ENCODE measurements around the gene BRMS1.
"Not testable (repeated sequence)": the region's sequence is repeated elsewhere in the genome, so short reads cannot be mapped to it uniquely, and the experiment has no call there.

Gene BRMS1

DNA sequence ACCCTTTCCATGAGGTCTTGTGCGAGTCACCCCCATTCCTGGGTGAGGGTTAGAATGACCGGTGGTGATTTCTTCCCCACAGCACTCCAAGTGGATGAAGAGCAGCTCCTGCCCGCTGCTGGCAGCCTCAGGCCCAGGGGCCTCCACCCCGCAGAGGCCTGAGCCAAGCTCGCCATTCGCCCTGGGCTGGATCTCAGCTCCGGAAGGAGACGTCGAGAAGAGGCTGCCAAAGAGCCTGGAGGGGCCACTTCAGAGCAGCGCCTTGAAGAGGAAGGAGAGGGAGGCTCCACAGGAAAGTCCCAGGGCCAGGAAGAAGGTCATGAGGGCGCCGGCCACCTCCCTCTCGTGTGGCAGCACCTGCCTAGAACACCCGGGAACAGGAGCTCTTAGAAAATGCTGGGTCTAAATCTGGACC is 18.3 kb upstream of the BRMS1 start:
- DNase-seq (ENCODE audit: low read depth): no peak

DNA sequence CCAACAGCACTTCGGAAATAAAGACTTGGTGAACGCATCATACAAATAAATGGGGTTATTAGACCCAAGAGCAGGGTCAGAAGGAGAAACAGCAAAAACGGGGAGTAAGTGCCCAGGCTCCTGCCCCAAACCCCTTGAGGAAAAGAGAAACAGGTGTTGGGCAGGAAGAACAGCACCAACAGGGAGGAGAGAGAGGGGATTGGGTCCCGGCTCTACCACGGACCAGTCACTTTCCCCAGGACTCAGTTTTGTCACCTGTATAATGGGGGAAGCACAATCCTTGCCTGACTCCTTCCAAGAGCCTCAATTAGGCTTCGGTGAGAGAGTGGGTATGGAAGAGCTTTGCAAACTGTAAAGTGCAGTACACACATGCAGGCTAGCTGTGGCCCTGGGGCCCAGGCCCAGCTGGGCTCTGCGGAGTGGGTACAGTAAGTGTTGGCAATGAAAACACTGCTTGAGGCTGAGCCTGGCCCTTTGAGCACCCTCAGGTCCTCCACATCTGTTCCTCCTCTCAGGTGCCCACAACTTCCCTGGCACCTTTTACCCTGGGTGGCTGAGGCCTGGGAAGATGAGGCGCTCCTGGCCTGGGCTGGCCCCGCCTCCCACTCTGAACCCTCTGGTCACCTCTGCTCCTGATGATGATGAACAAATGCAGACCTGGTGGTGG is 17.7 kb upstream of the BRMS1 start:
- no peak for DNase-seq (ENCODE audit: low read depth)

- no peak for DNase-seq (ENCODE audit: low read depth)
Measured at GRCh38 chr11:66361502-66361941, 16.6 kb upstream of the BRMS1 start.

- no peak for DNase-seq (ENCODE audit: low read depth)
Measured at GRCh38 chr11:66360406-66361073, 15.6 kb upstream of the BRMS1 start.

GRCh38 chr11:66359662-66360087 is 14.8 kb upstream of the BRMS1 start:
- DNase-seq (ENCODE audit: low read depth): no peak

DNA sequence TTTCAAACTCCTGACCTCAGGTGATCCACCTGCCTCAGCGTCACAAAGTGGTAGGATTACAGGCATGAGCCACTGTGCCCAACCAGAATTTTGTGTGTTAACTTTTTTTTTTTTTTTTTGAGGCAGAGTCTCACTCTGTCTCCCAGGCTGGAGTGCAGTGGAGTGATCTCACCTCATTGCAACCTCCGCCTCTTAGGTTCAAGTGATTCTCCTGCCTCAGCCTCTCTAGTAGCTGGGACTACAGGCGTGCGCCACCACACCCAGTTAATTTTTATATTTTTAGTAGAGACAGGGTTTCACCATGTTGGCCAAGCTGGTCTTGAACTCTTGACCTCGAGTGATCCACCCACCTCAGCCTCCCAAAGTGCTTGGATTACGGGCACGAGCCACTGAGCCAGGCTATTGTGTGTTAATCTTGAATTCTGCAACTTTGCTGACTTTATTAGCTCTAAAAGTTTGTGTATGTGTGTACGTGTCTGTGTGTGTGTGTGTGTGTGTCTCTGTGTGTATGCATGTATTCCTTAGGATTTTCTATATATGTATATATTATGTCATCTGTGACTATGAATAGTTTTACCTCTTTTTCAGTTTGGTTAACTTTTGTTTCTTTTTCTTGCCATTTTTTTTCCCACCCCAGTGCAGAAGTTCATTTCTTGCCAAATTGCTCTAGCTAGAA is 5.8 kb upstream of the BRMS1 start:
- DNase-seq (ENCODE audit: low read depth): not testable (repeated sequence)

GRCh38 chr11:66349084-66349386 is 4.1 kb upstream of the BRMS1 start:
- no peak for DNase-seq (ENCODE audit: low read depth)

- peak; percentile 90 for DNase-seq (ENCODE audit: low read depth)
Measured at GRCh38 chr11:66347425-66348276, 2.7 kb upstream of the BRMS1 start, which contains the start of gene B4GAT1. Gene B4GAT1, minus strand, starts transcription at chr11:66347629. Its CDS starts 84 bp downstream, at chr11:66347545.

GRCh38 chr11:66346476-66347424 is 1.8 kb upstream of the BRMS1 start:
- no peak for DNase-seq (ENCODE audit: low read depth)

DNA sequence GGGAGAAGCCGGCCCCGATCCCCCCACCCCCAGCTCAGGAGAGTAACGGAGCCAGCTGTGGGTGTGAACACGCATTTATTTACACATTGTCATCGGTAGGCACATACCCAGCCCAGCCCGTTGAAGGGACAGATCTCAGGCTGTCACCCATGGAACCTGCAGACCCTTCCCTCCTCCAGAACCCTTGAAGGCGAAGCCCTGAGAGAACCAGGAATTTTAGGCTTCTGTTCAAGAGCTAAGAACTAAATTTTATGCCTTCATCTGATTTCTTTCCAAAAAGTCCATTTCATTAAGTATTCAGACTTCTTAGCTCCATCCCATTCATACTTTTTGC is 379 bp upstream of the BRMS1 start:
- DNase-seq (ENCODE audit: low read depth): no peak

- DNase-seq (ENCODE audit: low read depth): peak; percentile 42
Measured at GRCh38 chr11:66343176-66343575, 1.7 kb downstream of the BRMS1 start.

DNA sequence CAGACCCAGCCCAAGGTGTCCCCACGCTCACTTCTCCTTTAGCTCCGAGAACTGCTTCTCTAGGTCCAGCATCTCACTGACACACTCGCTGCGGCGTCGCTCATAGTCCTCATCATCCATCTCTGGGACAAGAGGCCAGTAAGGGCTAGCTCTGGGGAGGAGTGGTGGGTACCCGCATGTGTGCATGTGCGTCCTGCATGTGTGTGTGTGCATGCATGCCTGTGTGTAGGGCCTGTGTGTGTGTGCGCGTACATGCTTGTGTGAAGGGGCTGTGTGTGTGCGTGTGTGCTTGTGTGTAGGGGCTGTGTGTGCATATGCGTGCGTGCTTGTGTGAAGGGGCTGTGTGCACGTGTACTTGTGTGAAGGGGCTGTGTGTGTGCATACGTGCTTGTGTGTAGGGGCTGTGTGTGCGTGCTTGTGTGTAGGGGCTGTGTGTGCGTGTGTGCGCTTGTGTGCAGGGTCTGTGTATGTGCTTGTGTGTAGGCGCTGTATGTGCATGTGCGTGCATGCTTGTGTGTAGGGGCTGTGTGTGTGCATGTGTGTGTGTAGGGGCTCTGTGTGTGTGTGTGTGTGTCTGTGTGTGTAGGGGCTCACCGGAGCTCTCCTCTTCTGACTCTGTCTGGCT is 3.3 kb downstream of the BRMS1 start:
- no peak for DNase-seq (ENCODE audit: low read depth)

- no peak for DNase-seq (ENCODE audit: low read depth)
Measured at GRCh38 chr11:66340596-66341501, 4.1 kb downstream of the BRMS1 start.

- DNase-seq (ENCODE audit: low read depth): no peak
Measured at GRCh38 chr11:66339686-66340483, 5.0 kb downstream of the BRMS1 start.

DNA sequence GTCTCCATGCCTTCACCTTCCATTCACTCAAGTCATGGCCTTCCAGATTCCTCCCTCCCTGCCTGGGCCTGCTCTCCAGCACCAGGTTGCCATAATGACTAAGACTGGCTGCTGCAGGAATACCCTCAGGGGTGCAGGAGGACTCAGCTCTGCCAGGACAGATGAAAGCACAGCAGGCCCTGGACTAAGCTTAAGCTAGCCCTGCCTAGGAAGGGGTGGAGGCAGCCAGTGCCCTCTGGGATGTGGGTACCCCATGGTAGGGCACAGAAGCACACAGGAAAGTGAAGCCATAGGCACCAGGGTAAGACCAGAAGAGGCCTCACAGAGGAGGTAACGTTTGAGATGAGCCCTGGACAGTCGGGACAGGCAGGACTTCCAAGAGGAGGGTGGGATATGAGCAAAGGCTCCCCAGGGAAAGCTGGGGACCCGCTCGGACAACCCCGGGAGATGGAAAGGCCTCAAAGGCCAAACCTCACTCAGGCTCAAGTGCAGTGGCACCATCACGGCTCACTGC is 5.7 kb downstream of the BRMS1 start:
- peak; percentile 68 for DNase-seq (ENCODE audit: low read depth)

- DNase-seq (ENCODE audit: low read depth): no peak
Measured at GRCh38 chr11:66338276-66339161, 6.4 kb downstream of the BRMS1 start.

DNA sequence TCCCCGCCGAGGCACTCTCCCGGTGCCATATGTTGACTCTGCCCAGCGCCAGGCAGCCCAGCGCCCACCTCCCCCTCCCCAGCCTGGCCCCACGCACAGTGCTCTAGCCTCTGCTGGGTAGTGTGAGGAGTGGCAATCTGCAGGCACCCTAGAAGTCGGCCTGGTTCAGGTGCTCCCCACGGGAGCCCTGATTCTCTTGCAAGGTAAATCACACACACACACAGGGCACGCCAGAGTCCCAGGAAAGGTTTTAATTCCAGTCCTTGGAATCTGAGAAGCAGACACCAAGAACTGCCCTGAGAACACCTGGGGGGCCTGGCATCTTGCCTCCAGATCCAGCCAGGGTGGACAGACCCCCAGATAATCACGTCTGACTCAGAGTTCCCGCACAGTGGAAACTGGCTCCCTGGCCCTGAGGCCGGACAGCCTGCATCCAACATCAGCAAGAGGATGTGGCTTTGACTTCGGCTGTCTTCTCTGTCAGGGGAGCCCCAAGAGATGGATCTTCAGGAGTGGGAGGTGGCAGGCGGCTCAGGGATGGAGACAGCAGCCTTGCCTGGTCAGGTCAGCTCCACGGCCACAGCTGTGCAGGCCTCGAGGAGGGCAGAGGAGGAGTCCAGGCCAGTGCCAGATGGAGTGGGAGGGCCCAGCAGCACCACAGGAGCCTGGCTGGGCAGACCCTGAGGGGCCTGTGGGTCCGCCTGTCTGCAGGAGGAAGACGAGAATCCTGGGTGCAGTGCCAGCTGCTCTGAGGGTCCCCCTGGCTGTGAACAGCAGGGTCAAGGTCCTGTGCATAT is 7.6 kb downstream of the BRMS1 start:
- peak; percentile 71 for DNase-seq (ENCODE audit: low read depth)

Measured in ELR (cell line).